Left ventricle myocardium inferior (tissue), 1 donor: ENCODE results near the gene KRT3. TPM values are rescaled to one million over a fixed set of nuclear protein-coding genes. Genes with fewer than 3 reads are reported as not detected.

Experiments
- DNase-seq: peaks from one replicate; pipeline ENCODE4 v3.0.0-alpha.2; 2020
- H3K27ac ChIP-seq: fragments of 200-600 bp; replicated peaks from 2 replicates; pipeline ENCODE4 v1.8.0; 2021
- H3K27me3 ChIP-seq: fragments of 200-600 bp; 2 replicates; pipeline ENCODE4 v1.8.0; 2021; ENCODE audit warnings: low read depth
- H3K36me3 ChIP-seq: fragments of 200-600 bp; 2 replicates; pipeline ENCODE4 v1.8.0; 2021
- H3K4me1 ChIP-seq: fragments of 200-600 bp; 2 replicates; pipeline ENCODE4 v1.8.0; 2021
- H3K4me3 ChIP-seq: fragments of 200-600 bp; 2 replicates; pipeline ENCODE4 v1.8.0; 2021; ENCODE audit warnings: mild to moderate bottlenecking, moderate library complexity
- H3K9me3 ChIP-seq: fragments of 200-600 bp; replicated peaks from 2 replicates; pipeline ENCODE4 v1.8.0; 2021
- CTCF ChIP-seq: fragments of 200-600 bp; IDR thresholded peaks from 2 replicates; pipeline ENCODE4 v1.8.0; 2021; ENCODE audit warnings: antibody characterized with exemption, mild to moderate bottlenecking, borderline replicate concordance
- intact Hi-C: fragments of 100-400 bp; cut with micrococcal nuclease; formaldehyde crosslinking; loops from one replicate; pipeline ENCODE4 v1.11.0; 2022
- total RNA-seq: library from RNA; stranded (reverse); fragmentation: NEBNext Ultra II Directional; extraction: Animal tissue kit (Norgen Biotek cat#: 25700); gene quantifications from one replicate; pipeline ENCODE4 v1.2.1, GENCODE V29; 2021
- donor health status: DM: no; HTN: yes; CAD: no; lungs with severe emphysema.

KRT3 gene
- total RNA-seq, 1 donor from 2014 or later, result not detected

DNA sequence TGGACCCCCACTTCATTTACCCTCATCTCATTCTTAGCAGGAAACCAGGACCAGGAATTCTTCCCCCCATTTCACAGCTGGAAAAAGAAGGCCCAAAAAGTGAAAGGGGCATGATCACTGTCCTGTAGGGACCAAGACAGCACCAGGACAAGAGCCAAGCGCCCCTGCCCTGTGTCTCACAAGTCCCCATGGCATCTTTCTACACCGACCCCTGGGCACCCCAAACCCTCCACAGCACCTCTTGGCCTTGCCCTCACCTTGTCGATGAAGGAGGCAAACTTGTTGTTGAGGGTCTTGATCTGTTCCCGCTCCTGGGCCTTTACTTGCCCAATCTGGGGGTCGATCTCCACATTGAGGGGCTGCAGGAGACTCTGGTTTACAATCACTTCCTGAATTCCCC, 19.5 kb downstream of the KRT3 start:
- H3K27me3 ChIP-seq, result peaks cover 81% of the 10 kb centered on the region
- no peak overlapping the region for H3K27ac ChIP-seq
- H3K4me1 ChIP-seq, result no peaks in the 10 kb centered on the region
- DNase-seq, result no peak
- H3K4me3 ChIP-seq, result no peak overlapping the region
- intact Hi-C loops, result no loop called here
- no peaks in the 10 kb centered on the region for H3K9me3 ChIP-seq
- H3K36me3 ChIP-seq, result no peaks in the 10 kb centered on the region
- no peak for TF ChIP-seq CTCF

DNA sequence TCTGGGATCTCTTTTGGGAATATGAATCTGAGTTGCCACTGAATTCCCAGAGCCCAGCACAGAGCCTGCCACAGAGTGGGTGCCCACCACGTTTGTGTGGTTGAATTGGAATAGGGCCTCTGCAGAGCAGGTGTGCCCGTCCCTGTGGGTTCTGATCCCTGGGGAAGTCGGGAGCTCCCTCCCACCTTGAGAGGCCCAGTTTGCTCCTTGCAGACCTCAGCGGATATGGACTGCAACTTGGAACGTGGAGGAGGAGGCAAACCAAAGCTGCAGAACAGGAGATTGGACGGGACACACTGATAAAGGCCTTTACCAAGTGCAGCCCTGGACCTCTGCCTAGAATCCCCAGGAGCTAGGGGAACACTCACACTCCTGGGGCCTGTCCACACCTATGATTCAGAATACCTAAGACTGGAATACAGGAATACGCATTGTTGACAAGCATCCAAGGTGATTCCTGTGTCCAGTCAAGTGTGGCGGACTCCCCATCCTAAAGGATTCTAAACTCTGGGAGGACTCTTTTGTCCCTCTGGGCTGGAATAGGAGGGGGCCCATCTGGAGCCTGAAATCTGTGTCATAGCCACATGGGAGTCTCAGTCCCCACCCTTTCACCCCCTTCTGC, 21.2 kb downstream of the KRT3 start:
- no peaks in the 10 kb centered on the region for H3K9me3 ChIP-seq
- peaks cover 76% of the 10 kb centered on the region for H3K27me3 ChIP-seq
- intact Hi-C loops, result no loop called here
- TF ChIP-seq CTCF, result no peak
- no peak overlapping the region for H3K27ac ChIP-seq
- H3K4me3 ChIP-seq, result no peak overlapping the region
- no peak for DNase-seq
- H3K4me1 ChIP-seq, result no peaks in the 10 kb centered on the region
- no peaks in the 10 kb centered on the region for H3K36me3 ChIP-seq

GRCh38 chr12:52772772-52773171, 23.1 kb downstream of the KRT3 start:
- DNase-seq, result no peak
- intact Hi-C loops, result no loop called here
- TF ChIP-seq CTCF, result no peak
- no peaks in the 10 kb centered on the region for H3K4me1 ChIP-seq
- no peaks in the 10 kb centered on the region for H3K9me3 ChIP-seq
- no peak overlapping the region for H3K4me3 ChIP-seq
- peaks cover 76% of the 10 kb centered on the region for H3K27me3 ChIP-seq
- no peak overlapping the region for H3K27ac ChIP-seq
- no peaks in the 10 kb centered on the region for H3K36me3 ChIP-seq

- TF ChIP-seq CTCF, result no peak
- Histone ChIP-seq H3K9me3 (no peaks in the 10 kb centered on the region), H3K27ac (no peak overlapping the region), H3K4me3 (no peak overlapping the region), H3K27me3 (peaks cover 76% of the 10 kb centered on the region), H3K4me1 (no peaks in the 10 kb centered on the region), H3K36me3 (no peaks in the 10 kb centered on the region)
- intact Hi-C loops, result no loop called here
- DNase-seq, result no peak
Measured at GRCh38 chr12:52772188-52772587, 23.7 kb downstream of the KRT3 start.

GRCh38 chr12:52771505-52771904, 24.4 kb downstream of the KRT3 start:
- H3K27me3 ChIP-seq, result peaks cover 75% of the 10 kb centered on the region
- H3K9me3 ChIP-seq, result no peaks in the 10 kb centered on the region
- TF ChIP-seq CTCF, result no peak
- no peaks in the 10 kb centered on the region for H3K36me3 ChIP-seq
- intact Hi-C loops, result no loop called here
- DNase-seq, result no peak
- no peak overlapping the region for H3K4me3 ChIP-seq
- no peaks in the 10 kb centered on the region for H3K4me1 ChIP-seq
- no peak overlapping the region for H3K27ac ChIP-seq
